Ovary (tissue), 9 donors: ENCODE results near the gene CENPP. TPM values are rescaled to one million over a fixed set of nuclear protein-coding genes. Genes with fewer than 3 reads are reported as not detected.

Experiments
- DNase-seq, 5 donors: peaks; one replicate each; pipeline ENCODE4 v3.0.0-alpha.2; 2019 to 2020
- H3K27ac ChIP-seq, 2 donors: fragments of 200-600 bp; one replicate each; pipeline versions ENCODE4 v1.5.1 to v1.8.0; 2019 to 2022
- H3K27me3 ChIP-seq: fragments of 200-600 bp; one replicate; pipeline ENCODE4 v1.8.0; 2022
- H3K36me3 ChIP-seq: fragments of 200-600 bp; sonication (generic); one replicate; pipeline ENCODE4 v1.5.1; 2019
- H3K4me1 ChIP-seq: one replicate; pipeline ENCODE4 v1.8.1; 2013; ENCODE audit warnings: mild to moderate bottlenecking, moderate library complexity; ENCODE audit not compliant: insufficient read depth
- H3K4me3 ChIP-seq: fragments of 200-600 bp; sonication (generic); one replicate; pipeline ENCODE4 v1.5.1; 2017
- H3K9me3 ChIP-seq, 2 donors: fragments of 200-600 bp in 1 of 2; sonication (generic) in 1 of 2; one replicate each; pipeline versions ENCODE4 v1.5.1 to v1.8.1; 2013 to 2019; ENCODE audit warnings: mild to moderate bottlenecking in 1 of 2, moderate library complexity in 1 of 2
- CTCF ChIP-seq, 3 donors: fragments of 450-650 bp in 2 of 3; fragments of 200-600 bp in 1 of 3; IDR thresholded peaks; one replicate each; pipeline versions ENCODE4 v1.5.1 to v1.8.0; 2016 to 2022; ENCODE audit warnings: antibody characterized with exemption in 3 of 3, mild to moderate bottlenecking in 1 of 3
- EP300 ChIP-seq: sonication (generic); formaldehyde crosslinking; IDR thresholded peaks from one replicate; pipeline ENCODE4 v1.6.1; 2017; ENCODE audit warnings: antibody characterized with exemption
- POLR2A ChIP-seq: fragments of 450-650 bp; IDR thresholded peaks from one replicate; pipeline ENCODE4 v1.6.1; 2017; ENCODE audit warnings: antibody characterized with exemption, mild to moderate bottlenecking, moderate library complexity
- WGBS, 3 donors: extraction: QIAGEN DNeasy Blood & Tissue Kit in 1 of 3; methylation state at CpG; one replicate each; pipeline versions ENCODE4 v1.1.5 to v1.1.7; 2013 to 2017; 5-methylcytosine and 5-hydroxymethylcytosine counted together
- intact Hi-C, 4 donors: fragments of 100-400 bp; cut with DNase I; formaldehyde crosslinking; loops; one replicate each; pipeline versions ENCODE4 v1.11.0 to v1.15.1; 2022 to 2023
- polyA plus RNA-seq, 2 donors: library from polyadenylated mRNA; stranded (reverse); fragments of 200-250 nt in 1 of 2; fragments of 350-450 nt in 1 of 2; fragmentation: Illumina TruSeq in 1 of 2; extraction: RNeasy Lipid Tissue Mini Kit (QIAGEN cat#74804) in 1 of 2; gene quantifications; one replicate each; pipeline ENCODE4 v1.2.3, GENCODE V29; 2013 to 2014
- total RNA-seq, 7 donors: library from RNA; depleted of rRNA in 2 of 7; stranded (reverse); fragments of >200 nt in 2 of 7; fragmentation: NEBNext Ultra II Directional in 3 of 7; extraction: Animal tissue kit (Norgen Biotek cat#: 25700) in 3 of 7; gene quantifications; one replicate each; pipeline versions ENCODE4 v1.1.0 to v1.2.4, GENCODE V29; 2016 to 2023
- donor health status: DM: no; HTN: no; CAD: no; lungs with moderate emphysema.
- donor health status: DM: no; HTN: no; CAD: no.
- donor health status: Bipolar disorder and iron deficiency.
- donor health status: DM: yes; HTN: yes; CAD: no.
- donor health status: DM: no; HTN: no; CAD: no.
- donor health status: DM: yes; HTN: yes; CAD: no.

Gene CENPP
- total and polyA plus RNA-seq, 9 donors: 1.4 to 9.5 (median 5.8) TPM

- Histone ChIP-seq H3K9me3 (no peaks in the 10 kb centered on the region), H3K27ac (peak overlapping the region in 1 of 2 donors; percentile 3), H3K4me1 (peaks cover 2% of the 10 kb centered on the region), H3K4me3 (no peak overlapping the region), H3K27me3 (no peaks in the 10 kb centered on the region), H3K36me3 (no peaks in the 10 kb centered on the region)
- TF ChIP-seq CTCF (IDR thresholded peaks at IDR 0.05): no peak
- no peak for TF ChIP-seq EP300
- TF ChIP-seq POLR2A: no peak
- 33 to 41% (median 35%) methylated on average over 4 of the region's 4 CpGs for WGBS, 3 donors
- intact Hi-C loops: no loop called here
- no peak for DNase-seq
These were observed 163.2 kb downstream of the CENPP start for GRCh38 chr9:92488681-92489550.

- DNase-seq: no peak
- Histone ChIP-seq H3K27me3 (no peaks in the 10 kb centered on the region), H3K4me3 (no peak overlapping the region), H3K27ac (no peak overlapping the region), H3K36me3 (no peaks in the 10 kb centered on the region), H3K9me3 (no peaks in the 10 kb centered on the region), H3K4me1 (no peaks in the 10 kb centered on the region)
- intact Hi-C loops: no loop called here
- WGBS, 3 donors: 48 to 74% (median 59%) methylated on average over 3 of the region's 3 CpGs
- TF ChIP-seq EP300 (no peak), POLR2A (no peak), CTCF (IDR thresholded peaks at IDR 0.05) (no peak)
These were observed 167.1 kb downstream of the CENPP start for GRCh38 chr9:92492781-92493401.

GRCh38 chr9:92493749-92494387 is 168.1 kb downstream of the CENPP start:
- intact Hi-C loops: no loop called here
- no peak overlapping the region for H3K27ac ChIP-seq
- TF ChIP-seq POLR2A: no peak

GRCh38 chr9:92494856-92495255 is 169.1 kb downstream of the CENPP start:
- H3K4me1 ChIP-seq: peaks cover 3% of the 10 kb centered on the region
- H3K27ac ChIP-seq: no peak overlapping the region
- no peak overlapping the region for H3K4me3 ChIP-seq
- no peaks in the 10 kb centered on the region for H3K27me3 ChIP-seq
- 92 to 96% (median 93%) methylated on average over 2 of the region's 2 CpGs for WGBS, 3 donors
- H3K36me3 ChIP-seq: no peaks in the 10 kb centered on the region
- H3K9me3 ChIP-seq: no peaks in the 10 kb centered on the region
- TF ChIP-seq EP300 (no peak), CTCF (IDR thresholded peaks at IDR 0.05) (no peak), POLR2A (no peak)
- intact Hi-C loops: no loop called here
- no peak for DNase-seq

More at GRCh38 chr9:92493749-92494387, 168.1 kb downstream of the CENPP start:
- Histone ChIP-seq H3K4me1 (peaks cover 1% of the 10 kb centered on the region), H3K36me3 (no peaks in the 10 kb centered on the region), H3K4me3 (no peak overlapping the region), H3K9me3 (no peaks in the 10 kb centered on the region), H3K27me3 (no peaks in the 10 kb centered on the region)
- no peak for DNase-seq
- 80 to 94% (median 90%) methylated on average over 9 of the region's 9 CpGs for WGBS, 3 donors
